OCI-LY7 (cell line): Measurements from ENCODE around the gene RAB26.
"Not testable (repeated sequence)": the region's sequence is repeated elsewhere in the genome, so short reads cannot be mapped to it uniquely, and the experiment has no call there.

Experiments
- EZH2phosphoT487 ChIP-seq: fragments of 200-600 bp; sonication (generic); IDR thresholded peaks from 2 replicates; pipeline ENCODE4 v1.6.1; 2018; ENCODE audit warnings: low read depth, borderline replicate concordance, mild to moderate bottlenecking, mixed run types, antibody characterized with exemption, low read length, moderate library complexity, mixed read lengths
- TF ChIP-seq, protein P1 (sequence below): fragments of 200-600 bp; sonication (generic); conservative IDR thresholded peaks from 2 replicates; pipeline ENCODE4 v1.5.1; 2014; ENCODE audit warnings: mild to moderate bottlenecking, antibody characterized with exemption, low read length, moderate library complexity, mixed read lengths

DNA sequence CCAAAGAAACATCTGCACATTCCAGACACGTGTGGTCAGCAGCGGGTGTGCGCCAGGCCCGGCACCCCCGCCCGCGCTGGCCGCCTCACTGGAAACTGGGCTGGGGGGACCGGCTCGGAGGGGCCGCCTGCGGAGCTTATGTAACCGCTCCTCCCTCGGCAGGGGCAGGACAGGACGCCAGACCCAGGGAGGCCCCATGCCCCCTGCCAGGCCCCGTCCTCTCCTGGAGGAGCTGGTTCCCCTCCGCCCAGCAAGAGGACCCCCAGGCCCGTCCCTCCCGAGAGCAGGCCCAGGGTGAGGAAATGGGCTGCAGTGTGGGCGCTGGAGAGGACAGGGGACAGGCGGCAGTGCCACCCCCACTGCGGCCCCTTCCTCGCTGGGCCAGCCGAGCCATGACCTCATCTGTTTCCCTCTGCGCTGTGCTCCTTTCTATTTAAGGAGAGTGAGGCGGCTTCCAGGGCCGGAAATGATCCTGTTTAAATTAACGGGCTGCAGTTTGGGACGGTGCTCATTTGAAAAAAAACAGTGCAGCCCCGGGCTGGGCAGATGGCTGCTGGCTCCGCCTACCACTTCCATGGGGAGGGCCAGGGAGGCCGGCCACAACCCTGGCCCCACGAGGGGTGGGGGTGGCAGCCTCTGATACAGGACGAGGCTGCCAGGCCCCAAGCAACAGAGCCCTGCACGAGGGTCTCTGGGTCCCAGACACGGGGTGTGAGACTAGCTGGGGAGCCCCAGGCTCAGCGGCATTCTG, 23.6 kb upstream of the RAB26 start:
- TF ChIP-seq, protein P1, sequence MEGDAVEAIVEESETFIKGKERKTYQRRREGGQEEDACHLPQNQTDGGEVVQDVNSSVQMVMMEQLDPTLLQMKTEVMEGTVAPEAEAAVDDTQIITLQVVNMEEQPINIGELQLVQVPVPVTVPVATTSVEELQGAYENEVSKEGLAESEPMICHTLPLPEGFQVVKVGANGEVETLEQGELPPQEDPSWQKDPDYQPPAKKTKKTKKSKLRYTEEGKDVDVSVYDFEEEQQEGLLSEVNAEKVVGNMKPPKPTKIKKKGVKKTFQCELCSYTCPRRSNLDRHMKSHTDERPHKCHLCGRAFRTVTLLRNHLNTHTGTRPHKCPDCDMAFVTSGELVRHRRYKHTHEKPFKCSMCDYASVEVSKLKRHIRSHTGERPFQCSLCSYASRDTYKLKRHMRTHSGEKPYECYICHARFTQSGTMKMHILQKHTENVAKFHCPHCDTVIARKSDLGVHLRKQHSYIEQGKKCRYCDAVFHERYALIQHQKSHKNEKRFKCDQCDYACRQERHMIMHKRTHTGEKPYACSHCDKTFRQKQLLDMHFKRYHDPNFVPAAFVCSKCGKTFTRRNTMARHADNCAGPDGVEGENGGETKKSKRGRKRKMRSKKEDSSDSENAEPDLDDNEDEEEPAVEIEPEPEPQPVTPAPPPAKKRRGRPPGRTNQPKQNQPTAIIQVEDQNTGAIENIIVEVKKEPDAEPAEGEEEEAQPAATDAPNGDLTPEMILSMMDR, result not testable (repeated sequence)
- TF ChIP-seq EZH2phosphoT487, result not testable (repeated sequence)
